CMK (cell line): ENCODE results near the gene METTL8.

ENCODE experiments used
- DNase-seq: peaks from one replicate; pipeline ENCODE4 v3.0.0-alpha.2; 2010; ENCODE audit warnings: low read depth

Gene METTL8

GRCh38 chr2:171433763-171434012 lies at the start of gene METTL8:
Gene METTL8 (minus strand): TSS chr2:171433990. CDS start chr2:171392185, 41,805 bp downstream.
- no peak for DNase-seq

- no peak for DNase-seq
Measured at GRCh38 chr2:171482877-171483276, 49.1 kb upstream of the METTL8 start.

GRCh38 chr2:171482308-171482707 lies 48.5 kb upstream of the METTL8 start:
- no peak for DNase-seq

- no peak for DNase-seq
Measured at GRCh38 chr2:171480908-171481307, 47.1 kb upstream of the METTL8 start.

GRCh38 chr2:171479154-171479814 lies 45.5 kb upstream of the METTL8 start:
- DNase-seq: no peak

- no peak for DNase-seq
Measured at GRCh38 chr2:171478345-171478744, 44.6 kb upstream of the METTL8 start.

- DNase-seq: no peak
Measured at GRCh38 chr2:171475979-171476378, 42.2 kb upstream of the METTL8 start.

GRCh38 chr2:171470129-171470528 lies 36.3 kb upstream of the METTL8 start:
- DNase-seq: no peak

GRCh38 chr2:171469176-171469575 lies 35.4 kb upstream of the METTL8 start:
- DNase-seq: no peak

- no peak for DNase-seq
Measured at GRCh38 chr2:171460537-171460936, 26.7 kb upstream of the METTL8 start.

- DNase-seq: no peak
Measured at GRCh38 chr2:171459498-171459897, 25.7 kb upstream of the METTL8 start.

- no peak for DNase-seq
Measured at GRCh38 chr2:171452773-171453172, 19.0 kb upstream of the METTL8 start.

- no peak for DNase-seq
Measured at GRCh38 chr2:171451074-171451473, 17.3 kb upstream of the METTL8 start.

- no peak for DNase-seq
Measured at GRCh38 chr2:171447675-171448074, 13.9 kb upstream of the METTL8 start.

- no peak for DNase-seq
Measured at GRCh38 chr2:171441470-171441869, 7.7 kb upstream of the METTL8 start.

GRCh38 chr2:171436307-171436706 lies 2.5 kb upstream of the METTL8 start:
- no peak for DNase-seq

- peak; percentile 96 for DNase-seq
Measured at GRCh38 chr2:171434013-171434989, 511 bp upstream of the METTL8 start, which contains the start of gene DCAF17. Gene DCAF17 (plus strand): TSS chr2:171434226. CDS start chr2:171434578, 352 bp downstream.

- no peak for DNase-seq
Measured at GRCh38 chr2:171432969-171433762, 624 bp downstream of the METTL8 start.

GRCh38 chr2:171432206-171432968 lies 1.4 kb downstream of the METTL8 start:
- DNase-seq: no peak

GRCh38 chr2:171431677-171432167 lies 2.1 kb downstream of the METTL8 start:
- DNase-seq: no peak
